Measurements from ENCODE around the gene R3HDM2. TPM values are rescaled to one million over a fixed set of nuclear protein-coding genes. Genes with fewer than 3 reads are reported as not detected.

R3HDM2 gene
- total RNA-seq = 65.1 and 67.2 TPM in 2 replicates

- intact Hi-C loops (cut with micrococcal nuclease) = loop anchor here (1.0 to 2.0 kb wide), 4 partner anchors 28 to 188 kb away; partner anchors contain the start of genes DDIT3 and GLI1
Observed at GRCh38 chr12:57430931-57431566, at the start of gene R3HDM2. Gene R3HDM2, minus strand, starts transcription at chr12:57431043. Its CDS starts 120,615 bp downstream, at chr12:57310428.

DNA sequence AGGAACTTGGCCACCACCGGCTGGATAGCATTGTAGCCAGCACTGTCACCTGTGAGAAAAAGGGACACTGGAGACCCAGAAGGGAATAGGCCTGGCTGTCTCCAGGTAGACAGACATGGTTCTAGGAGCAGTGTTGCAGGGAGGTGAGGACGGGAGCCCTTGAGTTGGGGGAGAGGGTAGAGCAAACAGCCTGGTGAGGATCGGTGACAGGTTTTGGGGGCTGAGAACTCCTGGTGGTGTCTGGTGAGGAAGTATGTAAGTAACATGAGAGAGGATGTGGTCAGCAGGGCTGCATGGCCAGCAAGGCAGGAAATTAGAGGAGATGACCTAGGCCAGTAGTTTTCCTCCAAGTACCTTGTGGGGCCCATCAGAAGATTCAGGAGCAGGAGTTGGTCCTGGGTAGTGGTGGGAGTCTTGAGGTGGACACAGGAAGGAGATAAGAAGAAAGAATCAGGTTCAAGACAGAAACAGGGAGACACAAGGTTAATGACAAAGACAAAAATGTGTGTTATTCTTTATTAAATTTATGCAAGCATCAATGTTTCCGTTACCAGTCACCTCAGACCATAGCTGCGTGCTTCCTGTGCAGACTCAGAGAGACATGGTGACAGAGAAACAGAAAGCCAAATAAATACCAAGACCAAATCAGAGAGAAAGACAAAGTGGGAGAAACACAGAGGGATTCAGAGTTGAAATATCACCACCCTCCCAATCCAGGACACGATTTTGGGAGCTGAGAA lies 48.7 kb upstream of the R3HDM2 start, which contains the start of gene ARHGAP9:
TSS of gene ARHGAP9 (minus strand) at position 491 of the 740 bp plus-strand sequence. CDS start at position 31, 460 bp downstream.
- intact Hi-C loops (cut with micrococcal nuclease) = loop anchor here (1.0 to 5.0 kb wide), 4 partner anchors 41 to 367 kb away; partner anchors contain the start of genes CDK4, DDIT3 and STAT6

GRCh38 chr12:57479043-57479375 lies 48.2 kb upstream of the R3HDM2 start:
- intact Hi-C loops (cut with micrococcal nuclease) = loop anchor here (1.0 to 5.0 kb wide), 4 partner anchors 41 to 367 kb away; partner anchors contain the start of genes CDK4, DDIT3 and STAT6

DNA sequence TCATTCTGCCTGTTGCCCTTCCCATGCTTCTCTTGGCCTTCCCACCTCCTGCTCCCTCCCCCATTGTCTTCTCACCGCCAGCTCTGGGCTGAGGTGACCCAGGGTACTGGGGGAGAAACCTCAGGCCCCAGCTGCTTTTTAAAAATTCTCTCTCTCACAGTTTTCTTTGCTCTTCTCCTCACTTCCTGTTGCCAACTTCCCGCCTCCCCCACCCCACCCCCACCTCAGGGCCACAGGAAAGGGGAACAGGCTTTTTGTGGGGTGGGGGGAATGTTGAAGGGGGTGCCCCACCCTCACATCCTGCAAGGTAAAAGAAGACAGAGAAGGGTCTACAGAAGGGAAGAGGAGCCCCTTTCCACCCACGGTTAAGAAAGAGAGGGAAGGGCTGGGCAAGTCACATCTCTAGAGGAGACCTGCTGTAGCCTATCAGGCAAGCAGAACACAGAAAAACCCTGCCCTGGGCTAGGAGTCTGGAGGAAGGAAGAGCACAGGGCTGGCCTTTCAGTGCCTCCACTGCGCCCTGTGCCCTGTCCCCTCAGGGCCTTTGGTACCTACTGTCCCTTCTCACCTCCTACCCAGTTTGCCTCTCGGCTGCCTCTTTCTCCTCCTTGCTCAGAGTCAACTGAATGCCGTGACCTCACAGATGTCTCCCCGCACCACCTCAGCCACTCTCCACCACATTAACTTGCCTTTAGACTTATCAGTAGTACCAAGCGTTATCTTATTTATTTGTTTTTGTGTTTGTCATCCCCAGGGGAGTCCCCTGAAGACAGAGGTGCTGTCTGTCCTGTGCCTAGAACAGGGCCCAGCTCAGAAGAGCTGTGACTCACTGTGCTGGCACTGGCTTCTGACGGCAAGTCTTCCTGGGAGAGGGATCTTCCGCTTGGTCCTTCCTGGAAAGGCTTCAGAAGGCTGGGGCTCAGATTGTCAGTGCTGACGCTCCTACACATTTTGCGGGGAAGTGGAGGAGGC lies 47.2 kb upstream of the R3HDM2 start:
- intact Hi-C loops (cut with micrococcal nuclease) = loop anchor here (1.0 to 5.0 kb wide), 6 partner anchors 9 to 366 kb away; partner anchors contain the start of genes CDK4, R3HDM2 and STAT6

DNA sequence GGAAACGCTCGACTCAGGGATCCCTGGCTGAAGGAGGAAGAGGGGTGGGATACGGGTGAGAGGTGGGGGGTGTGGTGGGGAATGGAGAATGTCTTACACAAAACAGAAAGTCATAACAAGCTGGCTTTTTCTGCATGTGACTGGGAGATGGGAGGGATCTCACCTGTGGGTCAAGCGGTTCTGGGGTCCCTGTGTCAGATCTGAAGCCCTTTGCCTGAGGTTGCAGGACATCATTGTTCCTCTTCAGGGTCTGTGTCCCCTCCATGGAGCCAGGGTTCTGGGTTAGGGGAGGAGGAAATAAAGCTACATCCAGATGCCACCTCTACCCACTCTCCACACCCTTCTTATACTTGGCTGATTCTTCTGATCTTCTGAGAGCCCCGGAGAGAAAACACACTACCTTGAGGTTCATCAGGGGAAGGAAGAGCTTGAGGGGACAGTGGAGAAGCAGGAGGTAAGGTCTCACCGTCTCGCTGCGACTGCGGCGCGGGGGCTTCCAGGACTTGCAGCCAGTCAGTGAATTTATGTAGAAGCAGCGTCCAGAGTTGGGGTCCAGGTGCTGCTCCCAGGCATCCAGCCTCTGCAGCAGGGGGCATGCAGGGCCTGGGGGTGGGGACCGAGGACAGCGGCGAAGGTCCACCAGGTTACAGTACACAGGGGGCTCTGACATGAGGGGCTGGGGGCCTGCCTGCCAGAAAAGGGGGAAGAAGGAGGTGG lies 46.3 kb upstream of the R3HDM2 start:
- intact Hi-C loops (cut with micrococcal nuclease) = loop anchor here (1.0 to 5.0 kb wide), 5 partner anchors 15 to 365 kb away; partner anchors contain the start of genes CDK4, R3HDM2 and STAT6

GRCh38 chr12:57476162-57476992 lies 45.5 kb upstream of the R3HDM2 start:
- intact Hi-C loops (cut with micrococcal nuclease) = loop anchor here (5.0 kb wide), 3 partner anchors 146 to 364 kb away; partner anchors contain the start of genes CDK4 and STAT6

- intact Hi-C loops (cut with micrococcal nuclease) = loop anchor here (5.0 kb wide), 3 partner anchors 147 to 363 kb away; partner anchors contain the start of genes CDK4 and STAT6
Observed at GRCh38 chr12:57475271-57476161, 44.7 kb upstream of the R3HDM2 start.

DNA sequence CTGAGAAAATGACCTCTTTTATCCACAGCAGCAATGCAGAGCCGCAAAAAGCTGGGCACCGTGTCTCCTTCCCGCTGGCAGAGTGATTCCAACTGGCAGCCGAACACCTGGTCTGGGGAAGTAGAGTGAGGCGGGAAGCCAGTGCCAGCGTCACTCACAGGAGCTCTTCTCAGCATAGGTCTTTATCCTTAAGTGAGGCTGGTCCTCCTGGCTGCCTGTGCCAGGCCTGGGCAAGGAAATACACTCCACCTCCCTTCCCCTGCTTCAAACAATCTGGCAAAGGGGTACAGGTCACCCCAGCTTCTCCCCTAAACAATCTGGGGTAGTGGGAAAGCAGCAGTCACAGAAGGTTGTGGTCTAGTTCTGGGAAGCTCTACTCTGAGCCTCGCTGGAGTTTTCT lies 44.0 kb upstream of the R3HDM2 start:
- intact Hi-C loops (cut with micrococcal nuclease) = loop anchor here (5.0 kb wide), 3 partner anchors 147 to 363 kb away; partner anchors contain the start of genes CDK4 and STAT6

DNA sequence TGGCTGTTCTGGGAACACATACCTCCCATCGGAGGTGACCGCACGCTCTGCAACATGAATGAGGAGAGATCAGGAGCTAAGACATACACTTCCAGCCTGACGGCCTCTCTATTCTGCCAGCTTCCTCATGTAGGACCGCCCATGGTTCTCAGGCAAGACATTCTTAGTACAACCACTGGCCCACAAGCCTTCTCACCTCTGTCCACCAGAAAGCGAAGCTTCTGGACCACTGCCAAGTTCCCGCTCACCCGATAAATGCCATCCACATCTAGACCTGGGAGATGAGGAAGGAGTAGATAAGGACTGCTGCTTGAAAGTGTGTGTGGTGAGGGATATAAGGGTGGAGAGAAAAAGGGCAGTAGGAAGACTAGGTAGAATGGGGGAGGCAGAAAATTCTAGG lies 43.6 kb upstream of the R3HDM2 start:
- intact Hi-C loops (cut with micrococcal nuclease) = no loop called here

DNA sequence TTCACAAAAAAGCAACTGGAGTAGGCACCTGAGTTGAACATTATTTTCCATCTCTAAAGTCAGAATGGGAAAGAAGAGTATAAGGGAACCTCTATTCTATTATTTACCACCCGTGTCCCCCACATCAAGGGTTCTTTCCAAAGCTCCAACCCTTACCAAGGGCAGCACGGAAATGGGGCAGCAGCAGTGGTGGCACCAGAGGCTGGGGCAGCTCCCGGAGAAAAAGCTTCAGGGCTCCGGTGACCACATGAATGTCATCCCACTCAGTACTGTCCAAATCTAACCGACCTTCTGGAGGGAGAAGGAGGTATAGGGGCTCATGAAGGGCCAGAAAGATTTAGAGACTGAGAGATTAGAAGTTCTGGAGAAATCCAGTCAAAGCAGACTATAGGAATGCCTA lies 43.0 kb upstream of the R3HDM2 start:
- intact Hi-C loops (cut with micrococcal nuclease) = no loop called here

DNA sequence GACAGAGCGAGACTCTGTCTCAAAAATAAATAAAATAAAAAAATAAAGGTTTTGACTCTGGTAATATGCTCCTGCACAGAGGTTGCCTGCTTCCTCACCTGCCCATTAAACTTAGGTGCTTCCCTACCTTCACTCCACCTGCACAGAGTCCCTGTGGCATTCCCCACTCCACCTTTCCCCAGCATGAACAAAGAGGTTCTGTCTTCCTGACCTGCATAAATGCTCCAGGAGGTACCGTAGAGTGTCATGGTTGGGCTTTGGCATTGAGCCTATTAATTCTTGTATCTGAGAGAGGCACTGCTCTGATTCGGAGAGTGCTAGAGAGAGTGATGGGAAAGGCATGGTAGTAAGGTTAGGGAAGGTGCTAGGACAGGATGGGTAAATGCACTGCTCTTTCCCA lies 42.5 kb upstream of the R3HDM2 start:
- intact Hi-C loops (cut with micrococcal nuclease) = no loop called here

GRCh38 chr12:57472391-57472790 lies 41.5 kb upstream of the R3HDM2 start:
- intact Hi-C loops (cut with micrococcal nuclease) = no loop called here

GRCh38 chr12:57471661-57472060 lies 40.8 kb upstream of the R3HDM2 start:
- intact Hi-C loops (cut with micrococcal nuclease) = no loop called here

- intact Hi-C loops (cut with micrococcal nuclease) = no loop called here
Observed at GRCh38 chr12:57470970-57471656, 40.3 kb upstream of the R3HDM2 start.

- intact Hi-C loops (cut with micrococcal nuclease) = no loop called here
Observed at GRCh38 chr12:57470286-57470969, 39.6 kb upstream of the R3HDM2 start.

GRCh38 chr12:57469296-57470164 lies 38.7 kb upstream of the R3HDM2 start:
- intact Hi-C loops (cut with micrococcal nuclease) = no loop called here

All from T-helper 2 cell treated with Interferon-gamma antibody and Interleukin-4, amounts not matched to agents 100 ng/mL and 5 ng/mL, for 36 hours (primary cell).